Keratinocyte (primary cell): Measurements from ENCODE around the gene CAPZA2. TPM values are rescaled to one million over a fixed set of nuclear protein-coding genes. Genes with fewer than 3 reads are reported as not detected.

ENCODE experiments used
- DNase-seq: peaks from one replicate; pipeline ENCODE4 v3.0.0-alpha.2; 2011; ENCODE audit warnings: low read depth, missing footprints, low spot score
- FAIRE-seq: peaks from 2 replicates; lab custom pipeline; 2011; peaks lifted over from hg19 to GRCh38; lab: Jason Lieb, UNC
- H2AFZ ChIP-seq: 2 replicates; pipeline ENCODE4 v1.6.0; 2012; ENCODE audit warnings: low read length, control low read depth, inconsistent platforms; ENCODE audit not compliant: control insufficient read depth
- H3K27ac ChIP-seq: 2 replicates; pipeline ENCODE4 v1.5.1; 2011; ENCODE audit warnings: low read length; ENCODE audit not compliant: control insufficient read depth, insufficient read depth
- H3K27me3 ChIP-seq: 3 replicates; pipeline ENCODE4 v1.6.0; 2011; ENCODE audit warnings: low read length; ENCODE audit not compliant: control insufficient read depth, insufficient read depth; ENCODE audit errors: extremely low read depth
- H3K36me3 ChIP-seq, 2 experiments: 2 replicates in 1 of 2; 3 replicates in 1 of 2; pipeline ENCODE4 v1.5.1; 2011; ENCODE audit warnings: low read length in 2 of 2, mild to moderate bottlenecking in 1 of 2; ENCODE audit not compliant: control insufficient read depth in 2 of 2, insufficient read depth in 2 of 2; ENCODE audit errors: extremely low read depth in 1 of 2
- H3K4me1 ChIP-seq: 3 replicates; pipeline ENCODE4 v1.5.1; 2011; ENCODE audit warnings: low read length; ENCODE audit not compliant: control insufficient read depth, insufficient read depth; ENCODE audit errors: extremely low read depth
- H3K4me2 ChIP-seq: 3 replicates; pipeline ENCODE4 v1.6.0; 2011; ENCODE audit warnings: low read depth, low read length; ENCODE audit not compliant: control insufficient read depth, insufficient read depth; ENCODE audit errors: extremely low read depth
- H3K4me3 ChIP-seq, 3 experiments: fragments of 200-600 bp in 1 of 3; sonication (generic) in 1 of 3; 2 replicates in 2 of 3; 3 replicates in 1 of 3; pipeline ENCODE4 v1.5.1; 2011 to 2016; ENCODE audit warnings: low read length in 3 of 3, mild to moderate bottlenecking in 3 of 3, control low read depth in 2 of 3, inconsistent platforms in 1 of 3, low read depth in 1 of 3, mixed read lengths in 1 of 3, mixed run types in 1 of 3, moderate library complexity in 1 of 3; ENCODE audit not compliant: control insufficient read depth in 2 of 3, insufficient read depth in 2 of 3; ENCODE audit errors: extremely low read depth in 1 of 3
- H3K79me2 ChIP-seq: 2 replicates; pipeline ENCODE4 v1.6.0; 2012; ENCODE audit warnings: low read length; ENCODE audit not compliant: control insufficient read depth, insufficient read depth
- H3K9ac ChIP-seq: 3 replicates; pipeline ENCODE4 v1.6.0; 2011; ENCODE audit warnings: low read length; ENCODE audit not compliant: control insufficient read depth, insufficient read depth; ENCODE audit errors: extremely low read depth
- H3K9me1 ChIP-seq: 3 replicates; pipeline ENCODE4 v1.6.0; 2011; ENCODE audit warnings: low read length; ENCODE audit not compliant: control insufficient read depth, insufficient read depth; ENCODE audit errors: extremely low read depth
- H3K9me3 ChIP-seq: 2 replicates; pipeline ENCODE4 v1.5.1; 2012; ENCODE audit warnings: low read depth, low read length; ENCODE audit not compliant: control insufficient read depth
- H4K20me1 ChIP-seq: 3 replicates; pipeline ENCODE4 v1.6.0; 2011; ENCODE audit warnings: low read length; ENCODE audit not compliant: control insufficient read depth, insufficient read depth; ENCODE audit errors: extremely low read depth
- CTCF ChIP-seq, 3 experiments: IDR thresholded peaks in 1 of 3; conservative IDR thresholded peaks in 1 of 3; optimal IDR thresholded peaks in 1 of 3; 2 replicates in 2 of 3; 3 replicates in 1 of 3; pipeline versions ENCODE3 to v1.5.1; 2011; ENCODE audit warnings: low read length in 3 of 3, mild to moderate bottlenecking in 3 of 3, moderate library complexity in 2 of 3, control low read depth in 1 of 3, inconsistent platforms in 1 of 3; ENCODE audit not compliant: insufficient read depth in 2 of 3; ENCODE audit errors: extremely low read depth in 1 of 3
- EZH2 ChIP-seq: IDR thresholded peaks from one replicate; pipeline ENCODE4 v1.6.1; 2012; ENCODE audit warnings: inconsistent platforms, mild to moderate bottlenecking, low read length, moderate library complexity
- dilution Hi-C: fragments of 300-500 bp; cut with MboI; formaldehyde crosslinking; loops from one replicate; pipeline ENCODE4 v1.7.0; 2020; ENCODE audit warnings: low sequenced_read_pairs; ENCODE audit not compliant: extremely low pct_ligation_motif_present
- polyA plus RNA-seq, 5 experiments: library from polyadenylated mRNA; depleted of rRNA in 3 of 5; stranded (reverse) in 3 of 5; stranded (forward) in 1 of 5; unstranded in 1 of 5; fragments of >200 nt; gene quantifications; 1 replicate in 1 of 5; 2 replicates in 3 of 5; 3 replicates in 1 of 5; pipeline versions ENCODE4 v1.2.1 to v1.2.3, GENCODE V29; 2011 to 2012; ENCODE audit warnings: missing spikeins in 2 of 5, low read depth in 1 of 5, low replicate concordance in 1 of 5

Gene CAPZA2
- polyA plus RNA-seq, 1 donor (not counting 4 experiments of a cell fraction or from before 2014, with no cell fraction given): 150 TPM

GRCh38 chr7:116824449-116824848 lies 37.9 kb upstream of the CAPZA2 start:
- no peak overlapping the region for H3K4me3 ChIP-seq
- DNase-seq (no peak), FAIRE-seq (no peak)
- H4K20me1 ChIP-seq: no peaks in the 10 kb centered on the region
- H3K36me3 ChIP-seq: no peaks in the 10 kb centered on the region
- dilution Hi-C loops: no loop called here
- H2AFZ ChIP-seq: no peak overlapping the region
- H3K27ac ChIP-seq: no peak overlapping the region
- H3K9ac ChIP-seq: no peak overlapping the region
- H3K4me1 ChIP-seq: no peaks in the 10 kb centered on the region
- TF ChIP-seq CTCF (optimal IDR thresholded peaks at IDR 0.05 in 1 of 3, IDR thresholded peaks at IDR 0.05 in 1 of 3, conservative IDR thresholded peaks at IDR 0.05 in 1 of 3; ENCODE audit: extremely low read depth in 1 of 3, insufficient read depth in 2 of 3, low read length in 3 of 3): no peak
- no peak for TF ChIP-seq EZH2
- H3K9me1 ChIP-seq: no peaks in the 10 kb centered on the region
- H3K79me2 ChIP-seq: no peaks in the 10 kb centered on the region
- H3K27me3 ChIP-seq: peaks cover 3% of the 10 kb centered on the region
- H3K9me3 ChIP-seq: no peaks in the 10 kb centered on the region
- H3K4me2 ChIP-seq: no peak overlapping the region

GRCh38 chr7:116828281-116828680 lies 34.1 kb upstream of the CAPZA2 start:
- H3K9me3 ChIP-seq: no peaks in the 10 kb centered on the region
- FAIRE-seq: no peak
- DNase-seq: no peak
- H3K27ac ChIP-seq: no peak overlapping the region
- H4K20me1 ChIP-seq: no peaks in the 10 kb centered on the region
- no peak overlapping the region for H2AFZ ChIP-seq
- H3K27me3 ChIP-seq: peaks cover 3% of the 10 kb centered on the region
- H3K4me2 ChIP-seq: no peak overlapping the region
- no peak overlapping the region for H3K4me3 ChIP-seq
- no peaks in the 10 kb centered on the region for H3K4me1 ChIP-seq
- H3K79me2 ChIP-seq: no peaks in the 10 kb centered on the region
- H3K36me3 ChIP-seq: no peaks in the 10 kb centered on the region
- H3K9ac ChIP-seq: no peak overlapping the region
- TF ChIP-seq EZH2: no peak
- TF ChIP-seq CTCF (optimal IDR thresholded peaks at IDR 0.05 in 1 of 3, IDR thresholded peaks at IDR 0.05 in 1 of 3, conservative IDR thresholded peaks at IDR 0.05 in 1 of 3; ENCODE audit: extremely low read depth in 1 of 3, insufficient read depth in 2 of 3, low read length in 3 of 3): peak in 2 of 3 experiments; percentile 3 to 29
- no peaks in the 10 kb centered on the region for H3K9me1 ChIP-seq
- dilution Hi-C loops: no loop called here
